Mesenchymal stem cell (in vitro differentiated cells and primary cell): ENCODE results near the gene OXSR1.

ENCODE experiments used
- DNase-seq: peaks from one replicate; pipeline ENCODE4 v3.0.0-alpha.2; 2013
- H2AFZ ChIP-seq: one replicate; pipeline ENCODE4 v1.6.1; 2013; ENCODE audit warnings: low read depth, mild to moderate bottlenecking, control low read depth, inconsistent platforms, low read length, moderate library complexity
- H2AK5ac ChIP-seq: 2 replicates; pipeline ENCODE4 v1.6.1; 2013; ENCODE audit warnings: low read length, moderate library complexity, mild to moderate bottlenecking, inconsistent platforms; ENCODE audit not compliant: severe bottlenecking
- H2BK120ac ChIP-seq: one replicate; pipeline ENCODE4 v1.6.1; 2013; ENCODE audit warnings: low read depth, mild to moderate bottlenecking, inconsistent platforms, low read length, moderate library complexity
- H2BK12ac ChIP-seq, 2 experiments: one replicate each; pipeline ENCODE4 v1.6.1; 2013; ENCODE audit warnings: inconsistent platforms in 2 of 2, low read length in 2 of 2, mild to moderate bottlenecking in 2 of 2, moderate library complexity in 2 of 2, control low read depth in 1 of 2
- H2BK15ac ChIP-seq: one replicate; pipeline ENCODE4 v1.6.1; 2013; ENCODE audit warnings: mild to moderate bottlenecking, low read depth, inconsistent platforms; ENCODE audit not compliant: poor library complexity, severe bottlenecking
- H2BK5ac ChIP-seq: 2 replicates; pipeline ENCODE4 v1.6.1; 2013; ENCODE audit warnings: low read depth, mild to moderate bottlenecking, low read length, control low read depth, inconsistent platforms; ENCODE audit not compliant: poor library complexity, severe bottlenecking
- H3K14ac ChIP-seq, 2 experiments: one replicate each; pipeline ENCODE4 v1.6.1; 2013; ENCODE audit warnings: inconsistent platforms in 2 of 2, low read length in 2 of 2, control low read depth in 1 of 2, mild to moderate bottlenecking in 1 of 2, moderate library complexity in 1 of 2
- H3K18ac ChIP-seq, 2 experiments: one replicate each; pipeline ENCODE4 v1.6.1; 2013; ENCODE audit warnings: inconsistent platforms in 2 of 2, low read length in 2 of 2, control low read depth in 1 of 2, low read depth in 1 of 2, mild to moderate bottlenecking in 1 of 2
- H3K23ac ChIP-seq, 2 experiments: one replicate each; pipeline ENCODE4 v1.6.1; 2013; ENCODE audit warnings: inconsistent platforms in 2 of 2, low read length in 2 of 2, mild to moderate bottlenecking in 2 of 2, moderate library complexity in 2 of 2, control low read depth in 1 of 2
- H3K27ac ChIP-seq: 2 replicates; pipeline ENCODE4 v1.5.1; 2013; ENCODE audit warnings: mild to moderate bottlenecking, moderate library complexity, low read length, control low read depth, inconsistent platforms; ENCODE audit not compliant: poor library complexity, severe bottlenecking
- H3K27me3 ChIP-seq, 2 experiments: 2 replicates each; pipeline versions ENCODE4 v1.6.1 to v1.7.0; 2013; ENCODE audit warnings: low read length in 2 of 2, mild to moderate bottlenecking in 2 of 2, moderate library complexity in 2 of 2, control low read depth in 1 of 2, inconsistent platforms in 1 of 2; ENCODE audit not compliant: control insufficient read depth in 1 of 2, insufficient read depth in 1 of 2
- H3K36me3 ChIP-seq, 2 experiments: 2 replicates each; pipeline versions ENCODE4 v1.6.1 to v1.7.0; 2013; ENCODE audit warnings: low read length in 2 of 2, control low read depth in 1 of 2, inconsistent platforms in 1 of 2, low read depth in 1 of 2, mild to moderate bottlenecking in 1 of 2; ENCODE audit not compliant: insufficient read depth in 2 of 2, control insufficient read depth in 1 of 2
- H3K4ac ChIP-seq, 2 experiments: one replicate each; pipeline ENCODE4 v1.6.1; 2013; ENCODE audit warnings: inconsistent platforms in 2 of 2, low read length in 2 of 2, mild to moderate bottlenecking in 2 of 2, moderate library complexity in 2 of 2, control low read depth in 1 of 2, low read depth in 1 of 2
- H3K4me1 ChIP-seq: 2 replicates; pipeline ENCODE4 v1.6.1; 2013; ENCODE audit warnings: low read depth, low read length, control low read depth; ENCODE audit not compliant: control insufficient read depth, insufficient read depth
- H3K4me2 ChIP-seq: 2 replicates; pipeline ENCODE4 v1.6.1; 2013; ENCODE audit warnings: low read length, mild to moderate bottlenecking, inconsistent platforms; ENCODE audit not compliant: poor library complexity, severe bottlenecking
- H3K4me3 ChIP-seq, 2 experiments: 2 replicates each; pipeline versions ENCODE4 v1.5.1 to v1.7.0; 2013; ENCODE audit warnings: low read length in 2 of 2, mild to moderate bottlenecking in 2 of 2, control low read depth in 1 of 2, low read depth in 1 of 2; ENCODE audit not compliant: insufficient read depth in 1 of 2
- H3K79me1 ChIP-seq: replicated peaks from 2 replicates; pipeline ENCODE4 v1.6.1; 2013; ENCODE audit warnings: mild to moderate bottlenecking, control low read depth, low read length, inconsistent platforms; ENCODE audit not compliant: poor library complexity, severe bottlenecking
- H3K9ac ChIP-seq: 2 replicates; pipeline ENCODE4 v1.7.0; 2013; ENCODE audit warnings: mild to moderate bottlenecking, low read length, moderate library complexity
- H3K9me3 ChIP-seq: 2 replicates; pipeline ENCODE4 v1.7.0; 2013; ENCODE audit warnings: mild to moderate bottlenecking, low read length; ENCODE audit not compliant: control insufficient read depth
- H4K8ac ChIP-seq: one replicate; pipeline ENCODE4 v1.6.1; 2013; ENCODE audit warnings: inconsistent platforms, mild to moderate bottlenecking, low read length, moderate library complexity
- H4K91ac ChIP-seq: one replicate; pipeline ENCODE4 v1.6.1; 2013; ENCODE audit warnings: mild to moderate bottlenecking, low read length, inconsistent platforms
- WGBS: methylation state at CpG from one replicate; pipeline ENCODE4 v1.1.7; 2013; ENCODE audit warnings: mixed read lengths; 5-methylcytosine and 5-hydroxymethylcytosine counted together

Gene OXSR1

DNA sequence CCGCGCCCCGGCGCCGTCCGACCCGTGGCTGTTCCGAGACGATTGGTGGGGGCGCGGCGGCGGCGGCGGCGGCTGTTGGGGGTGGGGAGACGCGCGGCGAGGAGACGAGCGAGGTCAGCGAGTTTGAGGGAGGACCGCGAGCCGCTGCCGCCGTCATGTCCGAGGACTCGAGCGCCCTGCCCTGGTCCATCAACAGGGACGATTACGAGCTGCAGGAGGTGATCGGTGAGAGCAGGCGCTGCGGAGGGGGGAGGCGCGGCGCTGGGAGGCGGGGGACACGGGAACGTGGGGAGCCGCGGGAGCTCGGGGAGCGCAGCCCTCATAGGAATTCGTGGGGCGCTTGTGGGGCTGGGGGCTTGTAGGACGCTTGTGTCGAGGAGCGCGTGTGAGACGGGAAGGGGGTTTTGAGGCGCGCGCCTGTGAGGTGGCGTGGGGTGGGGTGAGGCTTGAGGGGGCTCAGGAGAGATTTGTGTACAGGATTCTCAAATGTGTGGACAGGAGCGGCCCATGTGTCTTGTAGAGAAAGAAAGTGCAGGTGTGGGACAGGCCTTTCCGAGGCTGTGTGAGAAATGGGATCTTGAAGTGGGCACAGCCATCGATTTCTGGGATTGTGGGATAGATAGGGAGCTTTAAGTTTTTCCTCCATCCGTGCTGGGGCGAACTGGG is 518 bp downstream of the OXSR1 start:
- Histone ChIP-seq H3K79me1 (peaks cover 3% of the 10 kb centered on the region), H3K27me3 (no peaks in the 10 kb centered on the region), H3K18ac (peak overlapping the region; percentile 84 to 99), H3K4me1 (peaks cover 8% of the 10 kb centered on the region), H3K4me3 (peak overlapping the region; percentile 89 to 97), H2BK5ac (peak overlapping the region; percentile 66), H3K23ac (peak overlapping the region in 1 of 2 experiments; percentile 99), H2AK5ac (no peak overlapping the region), H2BK15ac (no peak overlapping the region), H3K9ac (peak overlapping the region; percentile 94), H3K27ac (peak overlapping the region; percentile 50), H3K4me2 (peak overlapping the region; percentile 97), H2BK12ac (peak overlapping the region; percentile 57 to 87), H4K8ac (peak overlapping the region; percentile 93), H3K4ac (peak overlapping the region; percentile 46 to 97), H2BK120ac (peak overlapping the region; percentile 58), H4K91ac (peak overlapping the region; percentile 41), H3K14ac (peak overlapping the region in 1 of 2 experiments; percentile 97), H3K9me3 (no peaks in the 10 kb centered on the region), H3K36me3 (no peaks in the 10 kb centered on the region), H2AFZ (peak overlapping the region; percentile 93)
- under 1% methylated on average over 59 of the region's 62 CpGs for WGBS
- peak; percentile 73 for DNase-seq

DNA sequence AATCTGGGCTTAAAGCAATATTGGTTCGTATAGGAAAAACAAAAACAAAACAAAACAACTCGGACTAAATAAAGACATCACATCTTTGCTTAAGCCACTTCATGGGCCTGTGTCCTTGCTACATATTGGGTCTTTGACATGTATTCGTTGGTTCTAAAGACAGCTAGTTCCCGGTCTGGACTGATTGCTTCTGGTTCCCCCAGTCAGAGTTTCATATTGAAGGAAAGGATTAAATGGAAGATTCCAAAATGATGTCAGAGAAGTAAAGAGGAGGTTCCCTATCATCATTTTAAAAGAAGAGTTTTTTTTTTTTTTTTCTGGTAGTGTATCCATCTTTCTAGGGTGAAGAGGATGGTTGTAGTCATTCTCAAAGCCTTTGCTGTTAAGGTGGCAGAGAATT is 2.3 kb downstream of the OXSR1 start:
- Histone ChIP-seq H4K8ac (no peak overlapping the region), H2BK5ac (no peak overlapping the region), H3K4me1 (peaks cover 8% of the 10 kb centered on the region), H3K4me2 (no peak overlapping the region), H2BK12ac (no peak overlapping the region), H3K4ac (no peak overlapping the region), H3K79me1 (peaks cover 3% of the 10 kb centered on the region), H2AFZ (no peak overlapping the region), H3K9me3 (no peaks in the 10 kb centered on the region), H3K27me3 (no peaks in the 10 kb centered on the region), H3K23ac (no peak overlapping the region), H3K9ac (peak overlapping the region; percentile 82), H3K27ac (peak overlapping the region; percentile 37), H3K4me3 (peak overlapping the region in 1 of 2 experiments; percentile 89), H3K36me3 (no peaks in the 10 kb centered on the region), H3K14ac (no peak overlapping the region), H3K18ac (no peak overlapping the region), H2AK5ac (no peak overlapping the region), H4K91ac (no peak overlapping the region), H2BK120ac (no peak overlapping the region), H2BK15ac (no peak overlapping the region)
- WGBS: 92% methylated on average over 4 of the region's 4 CpGs
- DNase-seq: peak; percentile 15

DNA sequence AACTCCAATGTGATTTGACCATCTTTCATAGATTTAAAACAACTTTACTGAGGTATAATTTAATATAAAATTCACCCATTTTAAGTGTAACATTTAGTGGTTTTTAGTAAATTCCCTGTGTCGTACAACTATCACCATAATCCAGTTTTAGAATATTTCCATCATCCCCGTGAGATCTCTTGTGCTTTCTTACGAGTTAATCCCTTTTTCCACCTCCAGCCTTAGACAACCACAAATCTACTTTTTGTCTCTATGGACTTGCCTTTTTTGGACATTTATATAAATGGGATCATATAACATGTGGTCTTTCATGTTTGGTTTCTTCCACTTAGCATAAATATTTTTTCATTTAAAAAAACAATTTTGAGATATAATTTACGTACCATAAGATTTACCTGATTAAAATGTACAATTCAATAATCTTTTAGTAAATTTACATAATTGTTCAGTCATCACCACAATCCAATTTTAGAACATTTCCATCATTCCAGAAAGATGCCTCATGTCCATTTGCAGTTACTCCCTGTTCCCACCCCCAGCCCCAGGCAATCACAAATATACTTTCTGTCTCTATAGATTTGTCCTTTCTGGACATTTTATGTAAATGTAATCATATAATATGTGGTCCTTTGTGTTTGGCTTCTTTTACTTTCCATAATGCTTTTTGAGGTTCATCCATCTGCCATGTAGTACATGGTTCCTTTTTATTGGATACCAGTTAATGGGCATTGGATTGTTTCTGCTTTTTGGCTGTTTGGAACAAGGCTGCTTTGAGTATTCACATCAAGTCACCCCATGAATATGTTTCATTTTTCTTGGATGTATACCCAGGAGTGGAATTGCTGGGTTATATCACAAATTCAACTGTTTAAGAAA is 3.1 kb downstream of the OXSR1 start:
- H2BK5ac ChIP-seq: no peak overlapping the region
- no peak overlapping the region for H4K91ac ChIP-seq
- peak overlapping the region in 1 of 2 experiments; percentile 14 for H3K4me3 ChIP-seq
- H2AFZ ChIP-seq: no peak overlapping the region
- H4K8ac ChIP-seq: no peak overlapping the region
- no peak overlapping the region for H2AK5ac ChIP-seq
- 69% methylated on average over 2 of the region's 4 CpGs for WGBS
- H3K4me2 ChIP-seq: no peak overlapping the region
- H3K79me1 ChIP-seq: peaks cover 3% of the 10 kb centered on the region
- no peaks in the 10 kb centered on the region for H3K9me3 ChIP-seq
- peak overlapping the region; percentile 82 for H3K9ac ChIP-seq
- no peaks in the 10 kb centered on the region for H3K36me3 ChIP-seq
- H3K27me3 ChIP-seq: no peaks in the 10 kb centered on the region
- no peak overlapping the region for H2BK15ac ChIP-seq
- DNase-seq: peak; percentile 65
- H3K4ac ChIP-seq: no peak overlapping the region
- H2BK12ac ChIP-seq: no peak overlapping the region
- H3K23ac ChIP-seq: no peak overlapping the region
- no peak overlapping the region for H3K27ac ChIP-seq
- H3K14ac ChIP-seq: no peak overlapping the region
- H3K4me1 ChIP-seq: peaks cover 10% of the 10 kb centered on the region
- H2BK120ac ChIP-seq: no peak overlapping the region
- H3K18ac ChIP-seq: no peak overlapping the region

DNA sequence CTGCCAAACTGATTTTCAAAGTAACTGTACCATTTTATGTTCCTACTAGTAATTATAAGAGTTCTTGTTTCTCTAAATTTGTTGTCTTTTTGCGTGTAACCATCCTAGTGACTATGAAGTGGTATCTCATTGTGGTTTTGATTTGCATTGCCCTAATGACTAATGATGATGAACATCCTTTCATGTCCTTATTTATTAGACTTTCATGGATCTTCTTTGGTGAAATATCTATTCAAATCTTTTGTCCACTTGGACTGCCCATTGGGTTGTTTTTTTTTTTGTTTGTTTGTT is 3.6 kb downstream of the OXSR1 start:
- Histone ChIP-seq H2AFZ (no peak overlapping the region), H3K18ac (no peak overlapping the region), H3K79me1 (peaks cover 3% of the 10 kb centered on the region), H3K14ac (no peak overlapping the region), H2AK5ac (no peak overlapping the region), H2BK120ac (no peak overlapping the region), H3K9me3 (no peaks in the 10 kb centered on the region), H3K27ac (no peak overlapping the region), H3K9ac (peak overlapping the region; percentile 82), H3K4me1 (peaks cover 9% of the 10 kb centered on the region), H3K4me2 (no peak overlapping the region), H2BK15ac (no peak overlapping the region), H2BK5ac (no peak overlapping the region), H3K4ac (no peak overlapping the region), H4K8ac (no peak overlapping the region), H3K27me3 (no peaks in the 10 kb centered on the region), H3K23ac (no peak overlapping the region), H4K91ac (no peak overlapping the region), H3K36me3 (no peaks in the 10 kb centered on the region), H2BK12ac (no peak overlapping the region), H3K4me3 (peak overlapping the region in 1 of 2 experiments; percentile 14)
- WGBS: no CpG with 5 or more reads among the region's 1 CpG
- peak; percentile 61 for DNase-seq
